SH-SY5Y (cell line): ENCODE data around the gene AHI1.

Experiments
- GATA2 ChIP-seq: IDR thresholded peaks from 2 replicates; pipeline ENCODE4 v1.6.1; 2011; ENCODE audit warnings: mild to moderate bottlenecking, low read depth, low read length
- GATA3 ChIP-seq: IDR thresholded peaks from 2 replicates; pipeline ENCODE4 v1.6.1; 2011; ENCODE audit warnings: low read depth, mild to moderate bottlenecking, low read length, moderate library complexity

The AHI1 gene

DNA sequence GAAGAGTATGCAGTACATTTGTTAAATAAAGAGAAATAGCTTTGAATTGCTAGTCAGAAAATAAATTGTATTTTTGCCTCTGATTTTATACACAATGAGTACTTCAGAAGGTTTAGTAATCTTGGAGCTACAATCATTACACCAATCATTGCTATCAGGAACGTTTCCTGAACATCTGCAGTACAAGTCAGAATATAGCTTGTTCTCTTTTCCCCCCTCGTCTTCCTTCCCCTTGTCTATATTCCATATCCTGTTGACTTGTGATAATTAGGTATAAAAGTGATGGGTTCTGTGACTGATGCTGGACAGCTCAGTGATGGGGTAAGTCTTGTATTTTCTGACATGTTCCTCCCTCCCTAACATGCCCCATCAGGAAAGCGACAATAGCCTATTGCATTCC lies 94.0 kb downstream of the AHI1 start:
- TF ChIP-seq GATA2, result no peak
- no peak for TF ChIP-seq GATA3

- TF ChIP-seq GATA3 (no peak), GATA2 (no peak)
These were observed 95.2 kb downstream of the AHI1 start for GRCh38 chr6:135402311-135402710.

DNA sequence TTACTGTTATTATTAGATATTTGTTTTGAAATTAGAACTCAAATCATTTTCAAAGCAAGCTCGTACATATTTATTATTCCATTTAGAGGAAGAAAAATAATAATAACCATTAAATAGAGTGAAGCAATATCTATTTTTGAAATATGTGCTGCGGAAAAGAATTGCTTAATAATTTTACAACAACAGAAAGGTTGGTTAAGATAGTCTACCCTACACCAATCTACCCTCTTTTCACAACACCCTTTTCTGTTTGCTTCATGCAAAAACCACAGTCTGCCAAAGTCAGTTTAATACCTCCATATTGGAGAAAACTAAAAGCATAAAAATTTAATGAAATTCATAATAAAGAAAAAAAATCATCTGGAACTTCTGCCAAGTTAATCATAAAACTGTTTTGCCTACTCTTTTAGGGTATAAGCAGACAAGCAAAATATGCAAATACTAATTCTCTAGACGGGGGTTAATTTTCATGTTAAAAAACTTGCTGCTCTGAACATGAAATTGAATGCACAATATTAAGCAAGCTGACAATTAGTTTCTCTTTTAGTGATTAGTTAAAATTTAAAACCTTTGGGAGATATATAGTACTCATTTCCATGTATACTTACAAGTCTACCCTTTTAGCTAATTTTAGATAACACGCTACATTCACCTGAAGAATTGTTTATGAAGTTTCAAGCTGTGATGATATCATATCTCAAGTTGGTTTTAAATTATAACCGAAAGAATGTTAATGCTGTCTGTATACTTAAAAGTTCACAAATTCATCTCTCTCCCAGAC lies 100.2 kb downstream of the AHI1 start:
- TF ChIP-seq GATA3 (no peak), GATA2 (no peak)

- TF ChIP-seq GATA2 (no peak), GATA3 (no peak)
These were observed 102.4 kb downstream of the AHI1 start for GRCh38 chr6:135395136-135395535.

DNA sequence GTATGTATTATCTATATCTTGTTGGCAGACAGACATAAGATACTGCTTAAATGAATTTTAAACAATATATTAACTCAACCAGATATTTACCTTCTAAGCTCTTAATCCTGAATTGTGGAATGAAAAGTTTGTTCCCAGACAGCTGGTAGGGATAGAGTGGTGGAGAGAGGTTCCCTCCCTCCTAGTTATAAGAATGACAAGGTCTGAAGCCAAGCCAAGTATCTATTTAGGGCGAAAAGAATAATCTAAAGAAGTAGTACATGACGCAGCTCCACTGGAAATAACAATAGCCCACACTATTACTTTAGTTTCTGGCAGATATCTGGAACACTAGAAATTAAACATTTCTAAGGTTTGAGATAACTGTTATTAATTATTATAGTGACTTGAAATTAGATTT lies 104.3 kb downstream of the AHI1 start:
- TF ChIP-seq GATA2, result no peak
- TF ChIP-seq GATA3, result no peak

GRCh38 chr6:135390458-135390857 lies 107.1 kb downstream of the AHI1 start:
- TF ChIP-seq GATA3, result no peak
- no peak for TF ChIP-seq GATA2

DNA sequence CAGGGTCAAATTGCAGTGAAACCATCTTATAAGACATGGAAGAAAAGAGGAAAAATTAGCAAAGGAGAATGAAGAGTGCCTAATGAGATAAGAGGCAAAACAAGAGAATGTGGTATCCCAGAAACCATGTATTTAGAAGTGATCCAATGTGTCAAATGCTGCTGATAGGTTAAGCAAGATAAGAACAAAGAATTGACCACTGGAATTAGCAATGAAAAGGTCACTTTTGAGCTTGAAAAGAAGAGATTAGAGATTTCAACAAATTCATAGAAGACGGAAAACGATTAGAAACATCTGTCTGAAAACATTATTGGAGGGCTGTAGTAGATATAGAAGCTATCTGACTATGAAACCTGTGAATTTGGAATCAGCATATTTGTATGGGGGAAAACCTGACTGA lies 112.2 kb downstream of the AHI1 start:
- TF ChIP-seq GATA3 (no peak), GATA2 (no peak)

DNA sequence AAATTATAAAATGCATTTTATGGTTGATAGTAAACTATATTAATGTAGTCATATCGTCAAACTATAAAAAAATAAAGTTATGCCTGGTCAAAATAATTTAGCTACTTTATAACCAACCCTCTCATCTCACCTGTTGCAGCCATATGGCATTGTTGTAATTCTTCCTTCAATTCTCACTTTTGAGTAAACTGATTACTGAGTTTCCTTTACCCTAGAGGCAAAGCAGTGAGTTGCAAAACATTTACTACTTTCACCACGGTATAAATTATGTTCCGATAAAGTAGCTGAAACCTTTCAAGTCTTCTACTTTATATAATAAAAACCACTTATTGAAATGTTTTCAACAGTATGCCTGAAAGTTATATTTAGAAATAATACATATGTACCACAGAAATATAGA lies 113.8 kb downstream of the AHI1 start:
- TF ChIP-seq GATA3 (no peak), GATA2 (no peak)

GRCh38 chr6:135383301-135383700 lies 114.2 kb downstream of the AHI1 start:
- TF ChIP-seq GATA2, result no peak
- no peak for TF ChIP-seq GATA3

GRCh38 chr6:135382182-135382628 lies 115.3 kb downstream of the AHI1 start:
- TF ChIP-seq GATA3 (no peak), GATA2 (no peak)

GRCh38 chr6:135380793-135381192 lies 116.7 kb downstream of the AHI1 start:
- TF ChIP-seq GATA3 (no peak), GATA2 (no peak)

DNA sequence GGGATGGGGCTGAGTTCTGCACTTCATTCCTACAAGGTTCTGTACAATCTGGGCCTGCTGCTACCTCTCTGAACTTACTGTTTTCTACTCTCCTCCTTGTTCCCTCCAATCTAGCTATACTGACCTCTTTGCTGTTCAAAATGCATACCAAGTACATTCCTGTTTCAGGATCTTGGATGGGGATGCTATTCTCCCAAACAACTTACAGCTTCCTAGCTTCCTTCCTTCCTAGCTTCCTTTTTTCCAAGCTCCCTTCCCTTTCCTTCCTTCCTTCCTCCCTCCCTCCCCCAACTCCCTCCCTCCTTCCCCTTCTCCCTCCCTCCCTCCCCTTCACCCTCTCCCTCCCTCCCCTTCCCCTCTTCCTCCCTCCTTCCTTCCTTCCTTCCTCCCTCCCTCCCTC lies 117.9 kb downstream of the AHI1 start:
- TF ChIP-seq GATA2 (no peak), GATA3 (no peak)

- TF ChIP-seq GATA2 (no peak), GATA3 (no peak)
These were observed 124.8 kb downstream of the AHI1 start for GRCh38 chr6:135372758-135373157.

DNA sequence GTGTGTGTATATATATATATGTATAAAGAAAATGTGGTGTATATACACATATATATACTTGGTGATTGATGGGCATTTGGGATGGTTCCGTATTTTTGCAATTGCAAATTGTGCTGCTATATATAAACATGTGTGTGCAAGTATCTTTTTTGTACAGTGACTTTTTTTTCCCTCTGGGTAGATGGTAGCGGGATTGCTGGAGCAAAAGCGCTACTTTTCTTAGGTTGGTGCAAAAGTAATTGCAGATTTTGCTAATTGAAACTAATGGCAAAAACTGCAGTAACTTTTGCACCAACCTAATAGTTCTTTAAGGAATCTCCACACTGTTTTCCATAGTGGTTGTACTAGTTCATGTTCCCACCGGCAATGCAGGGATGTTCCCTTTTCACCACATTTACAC lies 135.4 kb downstream of the AHI1 start:
- no peak for TF ChIP-seq GATA2
- no peak for TF ChIP-seq GATA3

GRCh38 chr6:135360222-135360621 lies 137.3 kb downstream of the AHI1 start:
- no peak for TF ChIP-seq GATA3
- TF ChIP-seq GATA2, result no peak

GRCh38 chr6:135358985-135359384 lies 138.6 kb downstream of the AHI1 start:
- TF ChIP-seq GATA3 (no peak), GATA2 (no peak)
